Neural cell (in vitro differentiated cells): Measurements from ENCODE around the gene FAM193B. TPM values are rescaled to one million over a fixed set of nuclear protein-coding genes. Genes with fewer than 3 reads are reported as not detected.

Experiments
- H2AFZ ChIP-seq: fragments of 200-600, 300-800 bp; sonication (generic), shearing (Covaris generic); 2 replicates; pipeline ENCODE4 v1.6.0; 2014; ENCODE audit warnings: low read depth, mild to moderate bottlenecking, antibody characterized with exemption, low read length, moderate library complexity
- H3F3A ChIP-seq: fragments of 200-600 bp; shearing (Covaris generic); 2 replicates; pipeline ENCODE4 v1.6.1; 2016; ENCODE audit warnings: mild to moderate bottlenecking, moderate library complexity, mixed read lengths, antibody characterized with exemption, low read length; ENCODE audit not compliant: insufficient read depth, poor library complexity, severe bottlenecking
- H3K27ac ChIP-seq: fragments of 200-600, 300-800 bp; sonication (generic), shearing (Covaris generic); 2 replicates; pipeline ENCODE4 v1.5.1; 2014; ENCODE audit warnings: mild to moderate bottlenecking, low read length, moderate library complexity
- H3K27me3 ChIP-seq: fragments of 300-800, 200-600 bp; sonication (generic), shearing (Covaris generic); 2 replicates; pipeline ENCODE4 v1.6.0; 2014; ENCODE audit warnings: mild to moderate bottlenecking, low read depth, low read length, moderate library complexity; ENCODE audit not compliant: insufficient read depth
- H3K36me3 ChIP-seq: fragments of 300-800, 200-600 bp; sonication (generic), shearing (Covaris generic); 2 replicates; pipeline ENCODE4 v1.5.1; 2014; ENCODE audit warnings: mild to moderate bottlenecking, antibody characterized with exemption, low read length, moderate library complexity; ENCODE audit not compliant: insufficient read depth
- H3K4me2 ChIP-seq: fragments of 300-800, 200-600 bp; sonication (generic), shearing (Covaris generic); 2 replicates; pipeline ENCODE4 v1.6.0; 2014; ENCODE audit warnings: mild to moderate bottlenecking, low read length
- H3K4me3 ChIP-seq: fragments of 300-800, 200-600 bp; sonication (generic), shearing (Covaris generic); 2 replicates; pipeline ENCODE4 v1.5.1; 2014; ENCODE audit warnings: mild to moderate bottlenecking, low read length, moderate library complexity
- H3K79me2 ChIP-seq: fragments of 200-600 bp; shearing (Covaris generic); replicated peaks from 2 replicates; pipeline ENCODE4 v1.6.0; 2014; ENCODE audit warnings: mild to moderate bottlenecking, low read length, moderate library complexity; ENCODE audit not compliant: insufficient read depth
- H3K9ac ChIP-seq: fragments of 300-800, 200-600 bp; sonication (generic), shearing (Covaris generic); 2 replicates; pipeline ENCODE4 v1.6.1; 2016; ENCODE audit warnings: mild to moderate bottlenecking, low read length, mixed read lengths
- H3K9me2 ChIP-seq: fragments of 200-600 bp; shearing (Covaris generic); 2 replicates; pipeline ENCODE4 v1.6.1; 2016; ENCODE audit warnings: mild to moderate bottlenecking, low read length, mixed read lengths; ENCODE audit not compliant: insufficient read depth
- H3K9me3 ChIP-seq: fragments of 200-600, 300-800 bp; sonication (generic), shearing (Covaris generic); 2 replicates; pipeline ENCODE4 v1.6.1; 2016; ENCODE audit warnings: mild to moderate bottlenecking, mixed run types, low read length, moderate library complexity, mixed read lengths
- H4K20me1 ChIP-seq: fragments of 200-600 bp; shearing (Covaris generic); 2 replicates; pipeline ENCODE4 v1.6.1; 2016; ENCODE audit warnings: mild to moderate bottlenecking, mixed run types; ENCODE audit not compliant: insufficient read depth
- CTCF ChIP-seq: fragments of 450-650 bp; IDR thresholded peaks from 2 replicates; pipeline ENCODE4 v1.5.1; 2014; ENCODE audit warnings: antibody characterized with exemption, mild to moderate bottlenecking, moderate library complexity; ENCODE audit not compliant: poor library complexity, severe bottlenecking
- EP300 ChIP-seq: fragments of 450-650 bp; conservative IDR thresholded peaks from 2 replicates; pipeline ENCODE4 v1.6.1; 2014; ENCODE audit warnings: antibody characterized with exemption, mild to moderate bottlenecking, moderate library complexity; ENCODE audit not compliant: poor library complexity, severe bottlenecking
- EZH2 ChIP-seq: fragments of 200-600, 300-800 bp; shearing (Covaris generic), sonication (generic); IDR thresholded peaks from 2 replicates; pipeline ENCODE4 v1.6.1; 2014; ENCODE audit warnings: antibody characterized with exemption, low read length, borderline replicate concordance, mild to moderate bottlenecking; ENCODE audit not compliant: insufficient read depth, poor library complexity, severe bottlenecking
- MXI1 ChIP-seq: fragments of 450-650 bp; conservative IDR thresholded peaks from 2 replicates; pipeline ENCODE4 v1.6.1; 2014; ENCODE audit warnings: antibody characterized with exemption, mild to moderate bottlenecking; ENCODE audit not compliant: poor library complexity, severe bottlenecking
- POLR2AphosphoS5 ChIP-seq: IDR thresholded peaks from 2 replicates; pipeline ENCODE4 v1.6.1; 2012
- RAD21 ChIP-seq: fragments of 450-650 bp; conservative IDR thresholded peaks from 2 replicates; pipeline ENCODE4 v1.6.1; 2014; ENCODE audit warnings: antibody characterized with exemption, mild to moderate bottlenecking, moderate library complexity
- REST ChIP-seq: IDR thresholded peaks from 2 replicates; pipeline ENCODE4 v1.6.1; 2012; ENCODE audit warnings: borderline replicate concordance
- SMC3 ChIP-seq: fragments of 450-650 bp; conservative IDR thresholded peaks from 2 replicates; pipeline ENCODE4 v1.6.1; 2014; ENCODE audit warnings: antibody characterized with exemption, mild to moderate bottlenecking, moderate library complexity; ENCODE audit not compliant: poor library complexity
- TAF1 ChIP-seq: IDR thresholded peaks from 2 replicates; pipeline ENCODE4 v1.6.1; 2012; ENCODE audit warnings: low read depth
- polyA plus RNA-seq: library from polyadenylated mRNA; depleted of rRNA; stranded (reverse); fragments of >200 nt; gene quantifications from 2 replicates; pipeline ENCODE4 v1.2.3, GENCODE V29; 2014

The FAM193B gene
- polyA plus RNA-seq, 1 donor from 2014 or later: 79.2 TPM

GRCh38 chr5:177524539-177524900, 29.8 kb downstream of the FAM193B start:
- H3K79me2 ChIP-seq: no peaks in the 10 kb centered on the region
- TF ChIP-seq MXI1: no peak
- no peak for TF ChIP-seq TAF1
- TF ChIP-seq RAD21: no peak
- TF ChIP-seq SMC3: no peak
- TF ChIP-seq EP300: no peak
- TF ChIP-seq CTCF: no peak
- no peak for TF ChIP-seq REST
- H3K4me3 ChIP-seq: no peak overlapping the region
- no peaks in the 10 kb centered on the region for H3K27me3 ChIP-seq
- H3K4me2 ChIP-seq: no peak overlapping the region
- no peak overlapping the region for H2AFZ ChIP-seq
- no peaks in the 10 kb centered on the region for H3K9me3 ChIP-seq
- H4K20me1 ChIP-seq: no peaks in the 10 kb centered on the region
- H3K36me3 ChIP-seq: no peaks in the 10 kb centered on the region
- H3K9ac ChIP-seq: no peak overlapping the region
- H3F3A ChIP-seq: no peaks in the 10 kb centered on the region
- no peak overlapping the region for H3K27ac ChIP-seq
- H3K9me2 ChIP-seq: no peaks in the 10 kb centered on the region

- Histone ChIP-seq H3K79me2 (no peaks in the 10 kb centered on the region), H2AFZ (no peak overlapping the region), H3F3A (no peaks in the 10 kb centered on the region), H3K36me3 (no peaks in the 10 kb centered on the region), H3K27ac (no peak overlapping the region), H3K9me2 (no peaks in the 10 kb centered on the region), H3K9me3 (no peaks in the 10 kb centered on the region), H3K27me3 (no peaks in the 10 kb centered on the region), H3K4me3 (no peak overlapping the region), H4K20me1 (no peaks in the 10 kb centered on the region), H3K9ac (no peak overlapping the region), H3K4me2 (no peak overlapping the region)
- TF ChIP-seq EZH2: no peak
- TF ChIP-seq SMC3: no peak
- TF ChIP-seq TAF1: no peak
- TF ChIP-seq EP300: no peak
- TF ChIP-seq REST: no peak
- no peak for TF ChIP-seq RAD21
- no peak for TF ChIP-seq MXI1
- TF ChIP-seq CTCF: no peak
- no peak for TF ChIP-seq POLR2AphosphoS5
These were observed 30.4 kb downstream of the FAM193B start for GRCh38 chr5:177523711-177524538.
